Mesendoderm (in vitro differentiated cells): Measurements from ENCODE around the gene ADCY9.
"Not testable (repeated sequence)": the region's sequence is repeated elsewhere in the genome, so short reads cannot be mapped to it uniquely, and the experiment has no call there.

Experiments
- DNase-seq: peaks from one replicate; pipeline ENCODE4 v3.0.0; 2013
- H2AK5ac ChIP-seq: 2 replicates; pipeline ENCODE4 v1.6.1; 2013; ENCODE audit warnings: low read length, inconsistent platforms
- H2BK120ac ChIP-seq: 2 replicates; pipeline ENCODE4 v1.6.1; 2013; ENCODE audit warnings: low read depth, mild to moderate bottlenecking, low read length, moderate library complexity, mixed read lengths
- H2BK15ac ChIP-seq: replicated peaks from 2 replicates; pipeline ENCODE4 v1.6.1; 2013; ENCODE audit warnings: low read depth, mild to moderate bottlenecking, moderate library complexity
- H2BK5ac ChIP-seq: 2 replicates; pipeline ENCODE4 v1.6.1; 2013; ENCODE audit warnings: low read length, inconsistent platforms
- H3K18ac ChIP-seq: 2 replicates; pipeline ENCODE4 v1.6.1; 2013; ENCODE audit warnings: mild to moderate bottlenecking, low read length, mixed read lengths
- H3K23ac ChIP-seq: one replicate; pipeline ENCODE4 v1.6.1; 2013; ENCODE audit warnings: low read length
- H3K27ac ChIP-seq: 2 replicates; pipeline ENCODE4 v1.5.1; 2013; ENCODE audit warnings: low read depth, mild to moderate bottlenecking, inconsistent platforms, low read length, moderate library complexity
- H3K27me3 ChIP-seq: 2 replicates; pipeline ENCODE4 v1.6.1; 2013; ENCODE audit warnings: low read length, control low read depth, mild to moderate bottlenecking, inconsistent platforms; ENCODE audit not compliant: insufficient read depth, poor library complexity
- H3K36me3 ChIP-seq: 2 replicates; pipeline ENCODE4 v1.6.1; 2013; ENCODE audit warnings: low read length, inconsistent platforms; ENCODE audit not compliant: control insufficient read depth, insufficient read depth
- H3K4ac ChIP-seq: one replicate; pipeline ENCODE4 v1.6.1; 2013; ENCODE audit warnings: low read depth, mild to moderate bottlenecking, low read length, moderate library complexity
- H3K4me1 ChIP-seq: 2 replicates; pipeline ENCODE4 v1.6.1; 2013; ENCODE audit warnings: low read depth, low read length, inconsistent platforms; ENCODE audit not compliant: control insufficient read depth
- H3K4me2 ChIP-seq: 2 replicates; pipeline ENCODE4 v1.6.1; 2013; ENCODE audit warnings: low read length
- H3K4me3 ChIP-seq: 2 replicates; pipeline ENCODE4 v1.5.1; 2013; ENCODE audit warnings: mild to moderate bottlenecking, low read length
- H3K56ac ChIP-seq: one replicate; pipeline ENCODE4 v1.6.1; 2013; ENCODE audit warnings: low read length
- H3K79me1 ChIP-seq: 2 replicates; pipeline ENCODE4 v1.6.1; 2013; ENCODE audit warnings: low read length, inconsistent platforms
- H3K79me2 ChIP-seq: 2 replicates; pipeline ENCODE4 v1.6.1; 2013; ENCODE audit warnings: mild to moderate bottlenecking, low read length; ENCODE audit not compliant: control insufficient read depth, insufficient read depth
- H3K9ac ChIP-seq: 2 replicates; pipeline ENCODE4 v1.6.1; 2013; ENCODE audit warnings: low read length, inconsistent platforms
- H4K5ac ChIP-seq: one replicate; pipeline ENCODE4 v1.6.1; 2013; ENCODE audit warnings: low read length
- H4K8ac ChIP-seq: one replicate; pipeline ENCODE4 v1.6.1; 2013; ENCODE audit warnings: low read depth, mild to moderate bottlenecking, control low read depth, low read length, moderate library complexity
- WGBS: extraction: QIAGEN DNeasy Blood & Tissue Kit; methylation state at CpG from one replicate; pipeline ENCODE4 v1.1.7; 2013; ENCODE audit warnings: low lambda C conversion rate, missing lambda C conversion rate; ENCODE audit not compliant: insufficient coverage; ENCODE audit errors: extremely low coverage; 5-methylcytosine and 5-hydroxymethylcytosine counted together

ADCY9 gene

DNA sequence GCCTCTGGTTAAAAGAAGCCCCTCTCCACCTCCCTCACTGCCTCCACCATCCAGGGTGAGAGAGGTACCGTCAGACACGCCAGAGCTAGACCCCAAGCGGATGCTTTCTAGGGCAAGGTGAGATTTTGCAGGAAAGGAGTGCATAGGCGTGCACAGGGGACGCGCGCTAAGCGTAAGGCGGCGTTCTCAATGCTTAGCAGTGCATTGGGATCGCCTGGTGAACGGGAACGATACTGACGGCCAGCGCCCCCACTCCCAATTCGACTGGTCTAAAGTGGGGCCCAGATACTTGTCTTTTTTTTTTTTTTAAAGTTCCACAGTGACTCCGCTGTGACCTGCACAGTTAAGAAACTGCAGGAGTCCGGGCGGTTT, 177.8 kb downstream of the ADCY9 start:
- no peak overlapping the region for H3K27ac ChIP-seq
- no peak overlapping the region for H3K23ac ChIP-seq
- no peak overlapping the region for H3K4ac ChIP-seq
- no peak overlapping the region for H3K4me2 ChIP-seq
- no peaks in the 10 kb centered on the region for H3K27me3 ChIP-seq
- no peaks in the 10 kb centered on the region for H3K4me1 ChIP-seq
- no peaks in the 10 kb centered on the region for H3K79me1 ChIP-seq
- H4K8ac ChIP-seq = no peak overlapping the region
- no peak overlapping the region for H3K4me3 ChIP-seq
- no peak overlapping the region for H3K9ac ChIP-seq
- H3K36me3 ChIP-seq = no peaks in the 10 kb centered on the region
- no peak overlapping the region for H2AK5ac ChIP-seq
- H2BK120ac ChIP-seq = no peak overlapping the region
- H3K79me2 ChIP-seq = no peaks in the 10 kb centered on the region
- H2BK5ac ChIP-seq = no peak overlapping the region
- DNase-seq = no peak
- no peak overlapping the region for H4K5ac ChIP-seq
- H3K56ac ChIP-seq = peak overlapping the region; percentile 27
- H3K18ac ChIP-seq = no peak overlapping the region
- WGBS = no CpG with 5 or more reads among the region's 19 CpGs
- H2BK15ac ChIP-seq = no peak overlapping the region

DNA sequence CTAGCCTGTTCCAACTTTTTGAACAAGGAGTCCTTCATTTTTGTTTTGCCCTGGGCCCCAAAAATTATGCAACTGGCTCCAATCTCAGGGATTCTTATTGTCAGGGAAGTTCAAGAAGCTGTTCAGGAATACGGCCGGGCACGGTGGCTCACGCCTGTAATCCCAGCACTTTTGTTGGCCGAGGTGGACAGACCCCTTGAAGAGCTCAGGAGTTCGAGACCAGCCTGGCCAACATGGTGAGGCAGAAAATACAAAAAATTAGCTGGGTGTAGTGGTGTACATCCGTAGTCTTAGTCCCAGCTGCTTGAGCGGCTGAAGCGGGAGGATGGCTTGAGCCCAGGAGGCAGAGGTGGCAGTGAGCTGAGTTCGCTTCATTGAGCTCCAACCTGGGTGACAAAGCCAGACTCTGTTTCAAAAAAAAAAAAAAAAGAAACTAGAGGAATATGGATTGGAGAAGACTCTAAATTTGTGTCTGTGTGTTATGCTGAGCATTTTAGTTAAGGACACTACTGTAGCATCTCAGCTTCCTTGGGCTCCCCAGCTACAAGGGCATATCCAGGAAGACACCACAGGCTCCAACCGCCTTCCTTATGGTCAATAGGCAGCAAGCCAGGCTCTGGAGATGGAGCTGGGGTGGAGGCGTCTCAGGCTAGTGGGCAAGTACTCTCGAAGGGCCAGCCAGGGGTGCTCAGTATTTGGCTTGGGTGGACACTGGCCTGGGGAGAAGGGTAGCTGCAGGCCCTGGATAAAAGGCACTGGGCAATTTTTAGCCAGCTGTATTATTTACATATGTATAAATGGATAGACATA, 179.0 kb downstream of the ADCY9 start:
- H4K5ac ChIP-seq = no peak overlapping the region
- H3K79me1 ChIP-seq = no peaks in the 10 kb centered on the region
- H3K4ac ChIP-seq = no peak overlapping the region
- no peak overlapping the region for H3K18ac ChIP-seq
- DNase-seq = no peak
- no peaks in the 10 kb centered on the region for H3K36me3 ChIP-seq
- no peaks in the 10 kb centered on the region for H3K4me1 ChIP-seq
- H3K4me3 ChIP-seq = no peak overlapping the region
- no peak overlapping the region for H2AK5ac ChIP-seq
- no peak overlapping the region for H3K9ac ChIP-seq
- no peak overlapping the region for H3K56ac ChIP-seq
- H3K4me2 ChIP-seq = no peak overlapping the region
- H2BK120ac ChIP-seq = no peak overlapping the region
- no peaks in the 10 kb centered on the region for H3K27me3 ChIP-seq
- H4K8ac ChIP-seq = no peak overlapping the region
- no peaks in the 10 kb centered on the region for H3K79me2 ChIP-seq
- no CpG with 5 or more reads among the region's 13 CpGs for WGBS
- H2BK5ac ChIP-seq = no peak overlapping the region
- no peak overlapping the region for H3K27ac ChIP-seq
- H2BK15ac ChIP-seq = no peak overlapping the region
- no peak overlapping the region for H3K23ac ChIP-seq

DNA sequence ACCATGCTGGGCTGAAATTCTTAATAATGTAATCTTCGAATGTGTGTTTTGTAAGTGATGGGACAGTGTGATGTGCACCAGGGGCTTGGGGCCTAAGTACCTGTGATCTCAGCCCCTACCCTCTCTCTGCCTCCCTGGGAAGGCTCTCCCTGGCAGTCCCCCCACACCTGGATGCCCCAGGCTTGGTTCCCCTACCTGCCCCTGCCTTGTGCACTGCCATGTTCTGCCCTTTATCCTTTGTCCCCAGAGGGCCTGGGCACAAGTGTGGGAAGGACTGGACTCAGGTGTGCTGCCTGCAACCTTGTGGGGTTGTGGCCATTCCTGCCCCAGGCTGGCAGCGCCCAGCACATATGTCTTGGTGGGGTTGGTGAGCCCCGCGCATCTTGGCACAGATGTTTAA, 180.3 kb downstream of the ADCY9 start:
- H2AK5ac ChIP-seq = no peak overlapping the region
- no peaks in the 10 kb centered on the region for H3K79me2 ChIP-seq
- no peaks in the 10 kb centered on the region for H3K79me1 ChIP-seq
- no peak overlapping the region for H3K4ac ChIP-seq
- no peak overlapping the region for H2BK5ac ChIP-seq
- H3K23ac ChIP-seq = no peak overlapping the region
- no peak overlapping the region for H2BK15ac ChIP-seq
- no peaks in the 10 kb centered on the region for H3K27me3 ChIP-seq
- no peak overlapping the region for H3K9ac ChIP-seq
- WGBS = no CpG with 5 or more reads among the region's 4 CpGs
- no peak overlapping the region for H3K27ac ChIP-seq
- no peak overlapping the region for H2BK120ac ChIP-seq
- no peak for DNase-seq
- H3K36me3 ChIP-seq = no peaks in the 10 kb centered on the region
- H3K4me2 ChIP-seq = no peak overlapping the region
- no peak overlapping the region for H4K5ac ChIP-seq
- H3K4me1 ChIP-seq = no peaks in the 10 kb centered on the region
- no peak overlapping the region for H4K8ac ChIP-seq
- H3K56ac ChIP-seq = no peak overlapping the region
- H3K4me3 ChIP-seq = no peak overlapping the region
- no peak overlapping the region for H3K18ac ChIP-seq

DNA sequence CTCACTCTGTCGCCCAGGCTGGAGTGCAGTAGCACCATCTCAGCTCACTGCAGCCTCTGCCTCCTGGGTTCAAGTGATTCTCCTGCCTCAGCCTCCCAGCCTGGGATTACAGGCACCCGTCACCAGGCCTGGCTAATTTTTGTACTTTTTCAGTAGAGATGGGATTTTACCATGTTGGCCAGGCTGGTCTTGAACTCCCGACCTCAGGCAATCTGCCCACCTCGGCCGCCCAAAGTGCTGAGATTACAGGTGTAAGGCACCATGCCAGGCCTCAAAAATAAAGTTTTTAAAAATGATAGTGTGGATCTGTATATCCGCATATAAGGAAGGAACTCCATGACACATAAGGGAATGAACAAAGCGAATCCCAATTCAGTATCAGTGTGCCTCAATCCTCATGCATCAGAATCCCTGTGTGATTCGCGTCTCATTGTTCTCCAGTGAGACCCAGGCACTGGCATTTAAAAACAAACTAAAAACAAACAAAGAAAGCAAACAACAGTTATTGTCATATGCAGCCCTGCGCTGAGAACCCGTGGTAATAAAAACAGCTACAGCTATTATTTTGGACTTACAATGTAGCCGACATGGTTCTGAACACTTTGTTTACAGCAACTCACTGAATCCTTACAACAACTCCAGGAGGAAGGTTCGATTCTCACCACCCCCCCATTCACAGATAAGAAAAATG, 181.6 kb downstream of the ADCY9 start:
- no peak overlapping the region for H2AK5ac ChIP-seq
- no peak overlapping the region for H3K9ac ChIP-seq
- no peak overlapping the region for H3K4me3 ChIP-seq
- no peak overlapping the region for H2BK5ac ChIP-seq
- no peak overlapping the region for H4K5ac ChIP-seq
- H3K79me2 ChIP-seq = no peaks in the 10 kb centered on the region
- H3K18ac ChIP-seq = no peak overlapping the region
- H2BK15ac ChIP-seq = no peak overlapping the region
- H3K27me3 ChIP-seq = no peaks in the 10 kb centered on the region
- no peak overlapping the region for H4K8ac ChIP-seq
- no peak overlapping the region for H3K27ac ChIP-seq
- H3K23ac ChIP-seq = no peak overlapping the region
- no peaks in the 10 kb centered on the region for H3K4me1 ChIP-seq
- H3K56ac ChIP-seq = no peak overlapping the region
- no peak for DNase-seq
- H3K4me2 ChIP-seq = no peak overlapping the region
- H3K36me3 ChIP-seq = no peaks in the 10 kb centered on the region
- no peaks in the 10 kb centered on the region for H3K79me1 ChIP-seq
- H2BK120ac ChIP-seq = no peak overlapping the region
- WGBS = no CpG with 5 or more reads among the region's 13 CpGs
- no peak overlapping the region for H3K4ac ChIP-seq

DNA sequence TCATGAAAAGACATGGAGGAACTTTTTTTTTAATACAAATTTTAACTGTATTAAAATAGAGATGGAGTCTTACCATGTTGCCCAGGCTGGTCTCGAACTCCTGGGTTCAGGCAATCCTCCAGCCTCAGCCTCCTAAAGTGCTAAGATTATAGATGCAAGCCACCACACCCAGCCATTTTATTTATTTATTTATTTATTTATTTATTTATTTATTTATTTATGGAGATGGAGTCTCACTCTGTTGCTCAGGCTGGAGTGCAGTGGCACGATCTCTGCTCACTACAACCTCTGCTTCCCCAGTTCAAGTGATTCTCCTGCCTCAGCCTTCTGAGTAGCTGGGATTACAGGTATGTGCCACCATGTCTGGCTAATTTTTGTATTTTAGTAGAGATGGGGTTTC, 189.1 kb downstream of the ADCY9 start:
- H3K4me1 ChIP-seq, H3K4ac ChIP-seq, H3K56ac ChIP-seq, H3K4me3 ChIP-seq, H4K5ac ChIP-seq, H3K79me2 ChIP-seq, H2BK5ac ChIP-seq, H3K23ac ChIP-seq, H3K79me1 ChIP-seq, DNase-seq, H2BK15ac ChIP-seq, H3K4me2 ChIP-seq, H3K27me3 ChIP-seq, H2AK5ac ChIP-seq, H3K9ac ChIP-seq, H3K27ac ChIP-seq, H3K36me3 ChIP-seq, H4K8ac ChIP-seq, H3K18ac ChIP-seq, H2BK120ac ChIP-seq: not testable (repeated sequence)
- no CpG with 5 or more reads among the region's 2 CpGs for WGBS

DNA sequence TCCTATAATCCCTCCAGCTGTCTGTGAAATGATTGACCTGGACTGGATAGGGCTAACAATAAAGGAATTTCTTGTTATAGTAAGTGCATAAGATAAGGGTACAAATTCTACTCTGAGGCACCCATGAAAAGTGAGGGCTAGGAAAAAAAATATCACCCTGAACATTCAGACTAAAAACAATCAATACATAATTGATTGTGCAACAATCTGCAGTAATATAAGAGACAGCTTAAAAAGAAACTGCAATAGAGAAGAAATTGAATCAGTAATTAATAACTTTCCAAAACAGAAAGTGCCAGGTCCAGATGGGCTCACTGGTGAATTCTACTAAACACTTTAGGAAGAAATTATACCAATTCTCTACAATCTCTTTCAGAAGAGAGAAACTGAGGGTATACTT, 191.5 kb downstream of the ADCY9 start:
- H4K5ac ChIP-seq = no peak overlapping the region
- no peak overlapping the region for H3K23ac ChIP-seq
- no peaks in the 10 kb centered on the region for H3K27me3 ChIP-seq
- no peak overlapping the region for H2BK15ac ChIP-seq
- no peak overlapping the region for H3K4ac ChIP-seq
- no peak for DNase-seq
- no peaks in the 10 kb centered on the region for H3K79me1 ChIP-seq
- no peak overlapping the region for H3K56ac ChIP-seq
- H3K4me2 ChIP-seq = no peak overlapping the region
- no peak overlapping the region for H3K9ac ChIP-seq
- H2BK120ac ChIP-seq = no peak overlapping the region
- no peak overlapping the region for H4K8ac ChIP-seq
- H3K27ac ChIP-seq = no peak overlapping the region
- H3K79me2 ChIP-seq = no peaks in the 10 kb centered on the region
- no peak overlapping the region for H3K4me3 ChIP-seq
- H2BK5ac ChIP-seq = no peak overlapping the region
- no peaks in the 10 kb centered on the region for H3K4me1 ChIP-seq
- no peak overlapping the region for H3K18ac ChIP-seq
- H3K36me3 ChIP-seq = no peaks in the 10 kb centered on the region
- H2AK5ac ChIP-seq = no peak overlapping the region
